DMS79 treated with DMSO at 0.1 percent for 48 hours (cell line): ENCODE measurements around the gene PDP2.

Experiments
- DNase-seq: peaks from one replicate; lab custom pipeline; 2025; lab: John Stamatoyannopoulos, UW

Gene PDP2, protein sequence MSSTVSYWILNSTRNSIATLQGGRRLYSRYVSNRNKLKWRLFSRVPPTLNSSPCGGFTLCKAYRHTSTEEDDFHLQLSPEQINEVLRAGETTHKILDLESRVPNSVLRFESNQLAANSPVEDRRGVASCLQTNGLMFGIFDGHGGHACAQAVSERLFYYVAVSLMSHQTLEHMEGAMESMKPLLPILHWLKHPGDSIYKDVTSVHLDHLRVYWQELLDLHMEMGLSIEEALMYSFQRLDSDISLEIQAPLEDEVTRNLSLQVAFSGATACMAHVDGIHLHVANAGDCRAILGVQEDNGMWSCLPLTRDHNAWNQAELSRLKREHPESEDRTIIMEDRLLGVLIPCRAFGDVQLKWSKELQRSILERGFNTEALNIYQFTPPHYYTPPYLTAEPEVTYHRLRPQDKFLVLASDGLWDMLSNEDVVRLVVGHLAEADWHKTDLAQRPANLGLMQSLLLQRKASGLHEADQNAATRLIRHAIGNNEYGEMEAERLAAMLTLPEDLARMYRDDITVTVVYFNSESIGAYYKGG

DNA sequence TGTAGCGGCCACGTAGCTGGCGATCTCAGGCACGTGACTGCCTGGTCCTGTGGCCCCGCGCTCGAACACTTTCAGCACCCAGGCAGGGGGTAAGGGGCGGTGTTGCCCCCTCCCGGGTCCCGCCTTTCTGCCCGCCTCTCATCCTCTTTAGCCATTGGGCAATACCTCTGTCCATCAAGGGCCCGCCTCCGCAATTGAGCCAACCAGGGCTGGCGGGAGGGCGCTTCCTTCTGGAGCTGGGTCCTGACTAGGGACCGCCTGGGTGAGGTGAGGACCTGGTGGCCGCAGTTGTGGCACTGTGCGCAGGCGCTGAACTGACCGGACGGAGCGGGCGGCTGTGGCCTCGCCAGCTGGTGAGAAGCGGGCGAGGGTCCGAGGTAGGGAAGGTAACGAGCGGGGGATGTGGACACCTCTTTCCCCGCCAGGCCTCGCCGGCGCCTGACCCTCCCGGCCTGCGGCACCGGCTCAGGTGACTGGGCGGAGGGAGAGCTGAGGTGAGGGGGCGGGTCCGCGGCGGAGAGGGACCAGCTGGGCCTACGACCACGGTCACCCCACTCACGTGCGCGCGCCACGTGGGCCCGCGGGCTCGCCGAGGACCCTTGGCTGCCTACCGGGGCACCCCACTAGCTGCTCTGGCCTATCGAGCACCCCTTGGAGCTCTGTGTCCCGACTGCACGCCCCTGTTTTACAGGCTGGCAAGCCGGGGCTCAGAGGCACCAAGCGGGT, at the start of gene PDP2:
Gene PDP2, plus strand, starts transcription at position 228 of the 726 bp plus-strand sequence. CDS start 3,770 bp downstream, outside the sequence.
- DNase-seq: peak; percentile 66

DNA sequence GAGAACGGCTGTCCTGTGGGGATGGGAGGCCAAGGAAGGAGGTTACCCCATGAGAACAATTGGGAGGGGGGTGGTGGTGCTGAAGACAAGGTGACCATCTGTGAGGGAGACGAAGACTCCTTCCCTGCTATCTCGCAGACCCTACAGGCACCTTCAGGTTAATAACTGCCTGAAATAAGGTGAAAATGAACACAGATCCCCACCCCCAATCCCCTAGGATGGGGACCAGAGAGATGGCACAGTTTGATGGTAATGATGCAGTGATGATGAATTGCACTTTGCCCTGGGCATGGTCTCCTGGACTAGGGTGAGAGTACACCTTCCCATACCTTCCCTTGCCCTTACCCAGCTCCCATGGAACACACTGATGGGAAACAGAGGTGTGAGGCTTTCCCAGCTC, 48.1 kb upstream of the PDP2 start:
- DNase-seq: no peak

DNA sequence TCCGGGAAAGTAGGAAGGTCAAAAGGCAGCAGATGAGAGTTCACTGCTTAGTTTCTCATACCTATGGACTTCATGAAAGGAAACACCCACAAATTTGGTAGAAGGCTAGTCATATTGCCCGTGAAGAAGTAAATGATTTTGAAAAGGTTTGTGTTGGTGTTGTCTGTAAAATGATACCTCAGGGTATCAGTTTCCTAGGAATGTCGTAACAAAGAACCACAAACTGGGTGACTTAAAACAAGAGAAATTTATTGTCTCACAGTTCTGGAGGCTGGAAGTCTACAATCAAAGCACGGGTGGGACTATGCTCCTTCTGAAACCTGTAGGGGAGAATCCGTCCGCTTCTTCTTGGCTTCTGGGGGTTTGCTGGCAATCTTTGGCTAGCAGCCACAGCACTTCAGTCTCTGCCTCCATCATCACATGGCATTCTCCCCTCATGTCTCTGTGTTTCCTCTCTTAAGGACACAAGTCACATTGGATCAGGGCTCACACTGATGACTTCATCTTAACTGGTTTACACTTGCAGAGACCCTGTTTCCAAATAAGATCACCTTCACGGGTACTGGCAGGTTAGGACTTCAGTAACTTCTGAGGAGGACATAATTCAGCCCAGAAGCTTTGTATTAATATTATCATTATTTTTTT, 47.5 kb upstream of the PDP2 start:
- no peak for DNase-seq

DNA sequence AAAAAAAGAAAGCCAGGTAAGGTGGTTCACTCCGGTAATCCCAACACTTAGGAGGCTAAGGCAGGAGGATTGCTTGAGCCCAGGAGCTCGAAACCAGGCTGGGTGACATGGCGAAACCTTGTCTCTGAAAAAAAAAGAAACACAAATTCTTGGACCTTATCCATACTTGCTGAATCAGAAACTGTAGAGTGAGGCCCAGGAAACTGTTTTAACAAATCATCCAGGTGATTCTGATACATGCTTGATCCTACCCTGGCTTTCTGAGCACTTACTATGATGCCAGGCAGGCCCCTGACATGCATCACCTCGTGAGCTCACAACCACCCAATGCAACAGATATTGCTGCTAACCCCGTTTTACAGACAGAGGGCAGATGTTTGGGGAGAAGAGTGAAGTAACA, 45.6 kb upstream of the PDP2 start:
- no peak for DNase-seq

DNA sequence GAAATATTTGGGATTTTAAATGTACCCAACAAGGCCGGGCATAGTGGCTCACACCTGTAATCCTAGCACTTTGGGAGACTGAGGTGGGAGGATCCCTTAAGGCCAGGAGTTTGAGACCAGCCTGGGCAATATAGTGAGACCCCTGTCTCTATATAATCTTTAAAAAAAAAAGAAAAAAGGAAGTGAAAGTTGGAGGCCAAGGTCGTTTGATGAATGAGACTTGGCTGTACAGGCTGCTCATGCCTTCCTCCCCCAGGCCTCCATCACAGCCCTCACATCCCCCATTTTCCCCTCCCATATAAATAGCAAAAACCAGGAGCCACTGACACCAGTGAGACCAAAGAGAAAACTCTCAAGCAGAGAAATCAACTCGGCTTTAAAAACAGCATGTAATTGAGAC, 39.4 kb upstream of the PDP2 start:
- DNase-seq: no peak

DNA sequence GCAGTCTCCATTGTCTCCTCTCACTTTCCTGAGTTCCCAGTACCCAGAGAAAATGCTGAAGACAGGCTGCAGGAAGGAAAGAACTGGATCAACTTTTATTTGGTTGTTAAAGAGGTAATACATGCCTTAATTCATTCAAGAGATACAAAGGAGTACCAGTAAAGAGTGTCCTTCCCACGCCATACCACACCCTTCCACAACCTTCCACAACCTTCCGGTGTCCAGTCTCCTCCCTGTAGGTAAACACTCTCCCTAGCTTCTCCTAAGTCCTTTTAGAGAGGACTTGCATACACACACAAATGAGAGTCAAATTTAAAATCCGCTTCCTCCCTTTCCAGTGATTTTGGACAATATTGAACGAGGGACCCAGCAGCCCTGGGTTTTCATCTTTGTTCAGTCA, 38.9 kb upstream of the PDP2 start:
- DNase-seq: no peak

DNA sequence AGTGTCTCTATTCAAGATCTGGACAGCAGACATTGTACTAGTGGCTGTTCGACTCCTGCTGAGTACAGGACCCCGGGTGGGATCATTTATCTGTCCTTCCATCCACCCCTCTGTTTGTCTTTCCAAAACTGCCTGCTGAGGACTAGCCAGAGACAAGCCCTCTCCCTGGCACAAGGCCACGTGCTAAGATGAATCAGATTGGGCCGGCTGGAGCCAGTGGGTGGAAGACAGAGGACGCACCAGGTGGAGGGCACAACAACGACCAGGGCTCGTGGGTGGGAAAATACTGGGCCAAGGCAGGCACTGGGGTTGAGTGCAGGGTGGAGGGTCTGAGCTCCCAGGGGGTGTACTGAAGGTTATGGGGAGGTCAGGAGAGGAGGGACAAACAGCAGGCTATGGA, 37.5 kb upstream of the PDP2 start:
- DNase-seq: no peak

DNA sequence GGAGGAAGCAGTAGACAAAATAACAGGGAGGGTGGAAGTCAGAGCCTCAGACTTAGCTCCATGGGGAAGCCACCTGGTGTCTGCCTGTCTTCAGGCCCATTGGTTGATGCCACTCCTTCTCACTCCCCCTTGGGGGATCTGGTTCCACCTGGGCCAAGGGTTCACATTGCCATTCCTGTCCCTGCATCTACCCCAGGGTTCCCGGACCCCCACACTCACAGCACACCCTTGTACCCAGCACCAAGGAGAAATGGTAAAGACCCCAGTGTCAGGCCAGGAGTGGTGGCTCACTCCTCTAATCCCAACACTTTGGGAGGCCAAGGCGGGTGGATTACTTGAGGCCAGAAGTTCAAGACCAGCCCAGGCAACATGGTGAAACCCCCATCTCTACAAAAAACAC, 37.1 kb upstream of the PDP2 start:
- DNase-seq: no peak

DNA sequence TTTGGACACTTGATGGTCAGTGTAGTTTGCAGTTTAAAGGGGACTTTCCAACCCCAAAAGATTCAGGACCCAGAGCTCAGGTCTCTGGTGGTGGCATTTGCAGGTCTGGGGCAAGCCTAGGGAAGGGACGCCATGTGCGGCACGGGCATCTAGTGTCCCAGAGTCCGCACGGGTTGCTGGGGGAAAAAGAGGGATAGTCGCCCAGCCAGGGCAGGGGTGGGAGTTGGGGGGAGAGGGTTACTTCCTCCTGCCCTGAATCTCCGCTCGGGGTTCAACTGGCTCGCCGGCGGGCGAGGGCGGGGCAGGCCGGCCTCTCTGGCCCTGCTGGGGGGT, 36.3 kb upstream of the PDP2 start:
- DNase-seq: no peak

DNA sequence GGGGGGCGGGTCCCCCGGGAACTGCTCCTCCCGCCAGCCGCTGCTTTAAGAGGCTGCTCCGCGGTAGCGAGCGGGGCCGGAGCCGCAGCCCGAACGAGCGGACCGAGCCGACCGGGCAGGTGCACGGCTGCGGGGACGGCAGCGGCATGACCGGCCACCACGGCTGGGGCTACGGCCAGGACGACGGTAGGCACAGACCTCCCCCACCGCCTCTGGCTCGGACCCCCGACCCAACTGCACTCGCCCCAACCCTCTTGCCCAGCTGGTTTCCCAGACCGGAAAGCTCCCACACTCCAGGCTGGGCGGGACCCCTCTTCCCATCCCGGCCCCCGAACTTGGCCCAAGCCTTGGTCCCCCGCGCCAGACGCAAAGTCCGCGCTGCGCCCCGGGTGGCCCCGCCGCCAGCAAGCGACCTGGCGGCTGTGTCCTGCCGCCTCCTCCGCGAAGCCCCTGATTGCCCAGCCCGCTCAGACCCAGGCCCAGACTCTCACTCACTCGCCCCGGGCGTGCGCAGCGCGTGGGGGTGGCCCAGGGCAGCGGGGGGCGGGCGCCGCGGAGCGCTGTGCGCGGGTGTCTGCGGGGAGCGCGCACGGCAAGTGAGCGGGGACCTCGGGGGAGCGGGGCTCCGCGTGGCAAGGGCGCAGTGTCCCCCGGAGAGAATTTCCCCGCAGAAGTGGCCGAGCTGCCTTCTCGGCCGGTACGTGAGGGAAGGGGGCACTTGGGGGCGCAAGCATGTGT, 35.8 kb upstream of the PDP2 start, which contains the start of gene CA7:
Gene CA7, plus strand, starts transcription at position 73 of the 738 bp plus-strand sequence. Its CDS starts 74 bp downstream, at position 147.
- no peak for DNase-seq

DNA sequence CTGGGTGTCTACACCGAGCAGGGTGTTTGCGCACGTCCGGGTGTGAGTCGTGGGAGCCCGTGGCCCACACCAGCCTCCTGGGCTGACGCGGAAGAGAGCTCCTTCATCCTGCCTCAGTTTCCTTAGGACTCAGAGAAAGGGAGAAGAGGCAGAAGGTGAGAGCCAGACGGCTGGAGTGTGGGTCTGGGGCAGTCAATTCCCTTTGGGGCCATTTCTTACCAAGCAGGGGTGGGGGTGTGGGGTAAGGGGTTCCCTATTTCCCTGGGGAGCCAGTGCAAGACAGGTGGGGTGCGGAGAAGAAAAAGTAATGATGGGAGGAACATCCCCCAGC, 35.3 kb upstream of the PDP2 start:
- DNase-seq: no peak

DNA sequence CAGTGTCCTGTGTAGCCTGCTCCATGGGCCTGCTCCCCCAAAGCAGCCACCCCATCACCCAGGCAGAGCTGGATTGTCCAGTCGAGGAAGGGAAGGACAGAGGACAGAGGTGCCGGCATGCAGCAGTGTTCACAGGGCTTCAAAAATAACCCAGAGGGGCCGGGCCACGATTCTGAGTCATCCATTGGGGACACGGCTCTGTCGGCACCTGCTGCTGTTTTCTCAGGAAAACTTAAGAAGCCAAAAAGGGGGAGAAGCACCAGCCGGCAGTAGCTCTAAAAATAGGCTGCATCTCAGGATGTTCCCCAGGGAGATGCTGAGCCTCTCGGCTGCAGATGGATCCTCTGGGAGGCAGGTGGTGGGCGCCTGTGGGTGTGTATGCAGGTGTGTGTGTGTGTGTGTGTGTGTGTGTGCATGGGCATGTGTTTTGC, 34.5 kb upstream of the PDP2 start:
- peak; percentile 2 for DNase-seq

DNA sequence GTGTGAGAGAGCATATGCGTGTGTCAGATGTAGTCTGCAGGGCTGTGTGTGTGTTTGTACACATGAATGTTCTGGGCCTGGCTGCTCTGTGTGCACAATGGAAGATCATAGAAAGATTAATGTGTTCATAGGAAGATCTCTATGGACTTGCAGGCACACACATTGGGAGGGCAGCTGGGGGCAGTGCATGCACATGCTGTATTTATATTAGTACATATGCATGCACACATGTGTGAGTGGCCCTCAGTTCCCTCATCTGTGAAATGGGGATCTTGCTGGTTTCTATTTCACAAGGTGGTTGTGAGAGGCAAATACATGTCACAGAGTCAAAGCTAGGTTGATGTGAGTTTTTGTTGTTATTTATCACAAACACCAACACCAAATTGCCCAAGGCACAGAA, 34.0 kb upstream of the PDP2 start:
- no peak for DNase-seq

DNA sequence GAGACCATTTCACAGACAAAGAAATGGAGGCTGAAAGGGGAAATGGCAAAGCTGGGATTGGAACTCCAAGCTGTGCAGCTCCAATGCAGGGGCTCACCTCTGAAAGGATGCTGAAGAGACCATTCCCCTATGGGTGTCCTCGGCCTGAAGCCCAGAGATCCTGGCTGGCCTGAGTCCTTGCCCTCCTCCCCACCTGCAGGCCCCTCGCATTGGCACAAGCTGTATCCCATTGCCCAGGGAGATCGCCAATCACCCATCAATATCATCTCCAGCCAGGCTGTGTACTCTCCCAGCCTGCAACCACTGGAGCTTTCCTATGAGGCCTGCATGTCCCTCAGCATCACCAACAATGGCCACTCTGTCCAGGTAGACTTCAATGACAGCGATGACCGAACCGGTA, 33.5 kb upstream of the PDP2 start:
- no peak for DNase-seq

DNA sequence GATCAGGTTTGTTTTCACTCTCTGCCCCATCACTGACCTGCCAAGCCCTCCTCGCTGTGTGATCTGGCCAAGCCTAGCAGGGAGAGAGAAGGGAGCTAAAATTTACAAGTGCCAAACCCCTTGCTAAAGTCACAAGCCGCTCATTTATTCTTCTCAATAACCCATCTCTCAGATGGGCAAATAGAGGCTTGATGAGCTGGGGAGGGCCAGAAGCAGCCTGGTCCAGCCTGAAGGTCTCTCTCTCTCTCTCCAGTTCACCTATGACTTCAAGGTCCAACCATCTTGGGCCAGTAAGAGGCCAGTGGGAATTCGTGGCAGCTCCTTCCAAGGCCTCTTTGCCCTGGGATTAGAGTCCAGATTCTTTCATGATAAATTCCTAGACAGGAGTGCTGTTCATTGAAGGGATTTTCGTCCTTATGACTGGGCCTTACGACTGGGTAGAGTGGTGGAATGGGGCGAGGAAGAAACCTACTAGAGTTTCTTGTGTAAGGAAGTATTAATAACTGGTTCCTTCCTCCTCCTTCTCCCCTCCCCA, 32.7 kb upstream of the PDP2 start:
- no peak for DNase-seq

DNA sequence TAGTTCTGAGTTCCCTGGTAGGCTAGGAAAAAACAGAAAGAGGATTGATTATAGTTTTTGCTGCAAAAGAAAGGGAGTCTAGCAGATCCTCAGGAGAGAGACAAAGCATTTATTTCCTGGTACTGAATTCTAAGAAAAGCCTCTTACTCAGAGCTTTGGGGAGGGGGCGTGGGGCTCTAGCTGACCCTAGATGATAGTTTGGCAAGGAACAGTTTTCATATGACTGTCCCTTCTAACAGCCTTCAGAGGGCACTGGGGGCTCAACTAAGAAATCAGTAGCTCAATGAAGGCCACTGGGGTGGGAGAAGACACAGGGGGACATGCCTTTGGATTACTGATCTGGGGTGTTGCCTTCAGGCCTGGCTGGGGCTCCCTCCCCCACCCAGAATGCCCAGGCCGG, 32.1 kb upstream of the PDP2 start:
- DNase-seq: no peak

DNA sequence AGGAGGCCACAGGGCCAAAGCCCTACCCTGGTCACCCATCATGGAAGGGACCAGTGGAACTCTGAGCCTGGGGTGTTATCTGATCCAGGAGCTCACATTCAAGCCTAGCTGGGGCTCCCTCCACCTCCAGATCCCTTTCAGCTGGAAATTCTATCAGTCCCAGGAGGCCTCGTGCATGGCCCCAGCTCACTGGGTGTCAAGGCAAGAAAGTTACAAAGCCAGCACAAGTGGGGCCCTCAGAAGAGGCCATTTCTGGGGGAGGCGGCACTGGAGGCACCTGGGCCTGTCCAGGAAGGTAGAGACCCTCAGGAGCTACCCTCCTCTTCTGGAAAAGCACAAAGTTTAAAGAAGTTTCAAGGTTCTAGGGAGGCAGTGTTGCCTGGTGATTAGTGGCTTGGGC, 31.3 kb upstream of the PDP2 start:
- no peak for DNase-seq

DNA sequence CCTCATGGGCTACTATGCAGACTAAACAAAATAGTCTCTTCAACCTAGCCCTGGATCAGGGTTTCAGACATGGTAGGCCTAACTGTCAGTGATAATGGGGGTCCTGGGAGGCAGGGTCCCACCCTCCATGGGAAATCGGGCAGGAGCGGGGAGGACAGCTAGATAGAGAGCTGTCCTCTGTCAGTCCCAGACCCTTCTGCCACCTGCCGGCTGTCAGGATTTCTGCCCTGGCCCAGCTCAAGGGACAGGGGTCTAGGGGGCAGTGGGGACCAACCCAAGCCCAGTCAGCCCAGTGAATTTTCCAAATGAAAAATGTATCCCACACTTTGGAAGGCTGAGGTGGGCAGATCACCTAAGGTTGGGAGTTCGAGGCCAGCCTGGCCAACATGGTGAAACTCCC, 30.8 kb upstream of the PDP2 start:
- no peak for DNase-seq

DNA sequence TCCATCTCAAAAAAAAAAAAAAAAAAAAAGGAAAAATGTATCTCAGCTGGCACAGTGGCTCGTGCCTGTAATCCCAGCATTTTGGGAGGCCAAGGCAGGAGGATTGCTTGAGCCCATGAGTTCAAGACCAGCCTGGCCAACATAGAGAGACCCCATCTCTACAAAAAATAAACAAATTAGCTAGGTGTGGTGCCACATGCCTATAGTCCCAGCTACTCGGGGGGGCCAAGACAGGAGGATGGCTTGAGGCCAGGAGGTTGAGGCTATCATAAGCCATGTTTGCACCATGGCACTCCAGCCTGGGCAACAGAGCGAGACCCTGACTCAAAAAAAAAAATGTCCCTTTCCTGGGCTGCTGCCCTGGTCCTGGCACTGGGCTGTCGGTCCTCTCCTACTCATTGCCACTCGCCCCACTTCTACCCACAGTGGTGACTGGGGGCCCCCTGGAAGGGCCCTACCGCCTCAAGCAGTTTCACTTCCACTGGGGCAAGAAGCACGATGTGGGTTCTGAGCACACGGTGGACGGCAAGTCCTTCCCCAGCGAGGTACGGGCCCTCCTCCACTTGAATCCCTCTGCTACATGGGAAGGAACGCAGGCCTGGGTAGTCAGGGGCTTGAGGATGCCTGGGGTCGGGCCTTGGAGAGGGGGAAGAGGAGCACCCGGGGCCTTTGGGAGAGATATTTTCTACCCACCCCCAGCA, 30.1 kb upstream of the PDP2 start:
- no peak for DNase-seq

DNA sequence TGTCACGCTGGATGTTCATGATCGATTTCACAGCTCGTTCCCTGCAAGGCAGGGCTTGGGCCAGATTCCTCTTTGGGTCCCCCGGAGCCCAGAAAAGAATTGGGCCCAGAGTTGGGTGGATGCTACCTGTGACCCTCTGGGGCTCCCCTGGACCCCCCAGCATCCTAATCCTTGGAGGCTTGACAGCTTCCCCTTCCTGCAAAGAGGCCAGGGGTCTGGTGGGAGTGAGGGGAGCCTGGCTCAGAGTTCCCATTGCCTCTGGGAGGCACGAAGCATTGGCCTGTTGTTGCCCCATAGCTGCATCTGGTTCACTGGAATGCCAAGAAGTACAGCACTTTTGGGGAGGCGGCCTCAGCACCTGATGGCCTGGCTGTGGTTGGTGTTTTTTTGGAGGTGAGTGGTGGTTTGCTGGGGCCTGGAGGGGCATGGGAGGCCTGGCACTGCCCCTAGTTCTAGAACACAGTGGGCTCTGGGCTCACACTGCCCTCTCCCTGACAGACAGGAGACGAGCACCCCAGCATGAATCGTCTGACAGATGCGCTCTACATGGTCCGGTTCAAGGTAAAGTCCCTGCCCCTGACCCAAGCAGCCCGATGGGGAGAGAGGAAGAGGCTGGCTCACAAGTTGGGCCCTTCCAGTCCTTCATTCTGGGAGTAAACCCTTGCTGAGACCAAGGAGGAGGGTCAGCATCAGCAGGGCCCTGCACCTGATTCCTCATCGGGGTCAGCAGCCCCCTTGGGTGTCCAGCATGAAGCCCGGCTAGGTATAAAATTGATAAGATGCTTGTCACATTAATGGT, 28.9 kb upstream of the PDP2 start:
- DNase-seq: no peak
